K562 (cell line): Measurements from ENCODE around the gene EZH2. TPM values are rescaled to one million over a fixed set of nuclear protein-coding genes. Genes with fewer than 3 reads are reported as not detected.

Source experiments
- CBFA2T2 ChIP-seq: fragments of 450-650 bp; conservative IDR thresholded peaks from 2 replicates; pipeline ENCODE4 v1.6.1; 2017; ENCODE audit warnings: mild to moderate bottlenecking
- CGGBP1 ChIP-seq: fragments of 250-450 bp; sonication (Bioruptor Pico); IDR thresholded peaks from 2 replicates; pipeline ENCODE4 v1.9.0; 2021; ENCODE audit warnings: mild to moderate bottlenecking
- CREM ChIP-seq: IDR thresholded peaks from 2 replicates; pipeline ENCODE4 v1.6.1; 2014; ENCODE audit warnings: antibody characterized with exemption, low read depth
- E4F1 ChIP-seq: fragments of 250-450 bp; sonication (Bioruptor Pico); IDR thresholded peaks from 2 replicates; pipeline ENCODE4 v1.5.0; 2021; ENCODE audit warnings: mild to moderate bottlenecking, borderline replicate concordance
- ERF ChIP-seq: fragments of 450-650 bp; formaldehyde crosslinking; IDR thresholded peaks from 2 replicates; pipeline ENCODE4 v1.4.0; 2020; ENCODE audit warnings: mild to moderate bottlenecking, mixed read lengths
- FUS ChIP-seq: fragments of 200-400 bp; formaldehyde crosslinking; optimal IDR thresholded peaks from 2 replicates; pipeline ENCODE3; 2017; ENCODE audit warnings: low read depth, low read length
- HDAC1 ChIP-seq, 2 experiments: fragments of 450-650 bp; IDR thresholded peaks; 2 replicates each; pipeline ENCODE4 v1.6.1; 2016 to 2017; ENCODE audit warnings: inconsistent platforms in 1 of 2, mild to moderate bottlenecking in 1 of 2, moderate library complexity in 1 of 2
- HINFP ChIP-seq: fragments of 450-650 bp; conservative IDR thresholded peaks from 2 replicates; pipeline ENCODE4 v1.6.1; 2016; ENCODE audit warnings: missing genetic modification characterization, low read depth, mild to moderate bottlenecking, control low read depth, missing compliant biosample characterization
- HMGN3 ChIP-seq: IDR thresholded peaks from 2 replicates; pipeline ENCODE4 v1.6.1; 2011; ENCODE audit warnings: borderline replicate concordance, low read depth, mild to moderate bottlenecking, mixed read lengths, low read length; ENCODE audit not compliant: insufficient read length; ENCODE audit errors: extremely low read depth
- HNRNPL ChIP-seq: fragments of 200-400 bp; formaldehyde crosslinking; IDR thresholded peaks from 2 replicates; pipeline ENCODE4 v1.6.1; 2017; ENCODE audit warnings: low read depth, mild to moderate bottlenecking, low read length
- ID3 ChIP-seq, 2 experiments: fragments of 250-450 bp in 1 of 2; fragments of 450-650 bp in 1 of 2; sonication (Bioruptor Pico) in 1 of 2; IDR thresholded peaks; 2 replicates each; pipeline versions ENCODE4 v1.6.1 to v1.8.0; 2016 to 2021; ENCODE audit warnings: mild to moderate bottlenecking in 2 of 2, moderate library complexity in 2 of 2, missing compliant biosample characterization in 1 of 2, missing genetic modification characterization in 1 of 2
- JUND ChIP-seq, 2 experiments: IDR thresholded peaks; 2 replicates in 1 of 2; 3 replicates in 1 of 2; pipeline ENCODE4 v1.6.1; 2011; ENCODE audit warnings: borderline replicate concordance in 2 of 2, low read depth in 2 of 2, low read length in 2 of 2, improper control_type of control experiment in 1 of 2, missing biosample characterization in 1 of 2, missing genetic modification characterization in 1 of 2, missing genetic modification reagents in 1 of 2
- KAT7 ChIP-seq: sonication (generic); formaldehyde crosslinking; IDR thresholded peaks from 2 replicates; pipeline ENCODE4 v1.8.0; 2022; ENCODE audit warnings: missing genetic modification reagents, mild to moderate bottlenecking, borderline replicate concordance
- MEIS2 ChIP-seq: fragments of 450-650 bp; IDR thresholded peaks from 2 replicates; pipeline ENCODE4 v1.6.1; 2014; ENCODE audit warnings: mild to moderate bottlenecking; ENCODE audit not compliant: partially characterized antibody
- RBFOX2 ChIP-seq: fragments of 200-400 bp; formaldehyde crosslinking; IDR thresholded peaks from 2 replicates; pipeline ENCODE4 v1.6.1; 2017; ENCODE audit warnings: low read depth, mild to moderate bottlenecking, low read length, moderate library complexity
- SRSF9 ChIP-seq: fragments of 200-400 bp; formaldehyde crosslinking; IDR thresholded peaks from 2 replicates; pipeline ENCODE4 v1.6.1; 2017; ENCODE audit warnings: low read depth, low read length, borderline replicate concordance
- TGIF2 ChIP-seq: sonication (generic); formaldehyde crosslinking; IDR thresholded peaks from 2 replicates; pipeline ENCODE4 v1.8.1; 2022; ENCODE audit warnings: mild to moderate bottlenecking, missing genetic modification reagents, moderate library complexity
- U2AF2 ChIP-seq: fragments of 200-400 bp; formaldehyde crosslinking; optimal IDR thresholded peaks from 2 replicates; pipeline ENCODE3; 2017; ENCODE audit warnings: low read depth, mild to moderate bottlenecking, low read length
- ZBED1 ChIP-seq: IDR thresholded peaks from 2 replicates; pipeline ENCODE4 v1.6.1; 2014
- ZBTB2 ChIP-seq: fragments of 450-650 bp; IDR thresholded peaks from 2 replicates; pipeline ENCODE4 v1.6.1; 2016; ENCODE audit warnings: antibody characterized with exemption
- ZNF124 ChIP-seq: sonication (generic); formaldehyde crosslinking; IDR thresholded peaks from 2 replicates; pipeline ENCODE4 v1.8.1; 2022; ENCODE audit warnings: missing genetic modification reagents
- polyA plus RNA-seq, 8 experiments: library from polyadenylated mRNA; depleted of rRNA in 4 of 8; stranded (reverse) in 5 of 8; unstranded in 3 of 8; fragments of >200 nt; fragmentation: Nextera tagmentation in 2 of 8; fragmentation: Illumina TruSeq in 1 of 8; extraction: Ambion mirVana in 2 of 8; extraction: Trizol in 1 of 8; gene quantifications; 2 replicates each; pipeline versions ENCODE4 v1.2.1 to v1.2.3, GENCODE V29; 2011 to 2014; ENCODE audit warnings: inconsistent platforms in 1 of 8, missing spikeins in 1 of 8
- total RNA-seq, 7 experiments: library from RNA; depleted of rRNA in 6 of 7; stranded (reverse); fragments of >200 nt in 6 of 7; fragmentation: Illumina TruSeq in 2 of 7; extraction: Trizol in 2 of 7; gene quantifications; 2 replicates each; pipeline versions ENCODE4 v1.2.1 to v1.2.3, GENCODE V29; 2011 to 2021; ENCODE audit warnings: low replicate concordance in 1 of 7

The EZH2 gene
- total and polyA plus RNA-seq, 9 of the 15 experiments (the other 6 are each of a cell fraction or from before 2014, with no cell fraction given), result 48.7 to 175 (median 98.6) TPM

GRCh38 chr7:148849393-148850098, 34.5 kb downstream of the EZH2 start (continued):
- TF ChIP-seq CBFA2T2 (no peak), SRSF9 (no peak), ZBTB2 (no peak), HNRNPL (no peak), HMGN3 (no peak), ZBED1 (no peak), MEIS2 (peak; percentile 39), ZNF124 (no peak), E4F1 (CRISPR knock-in tag) (no peak), RBFOX2 (no peak), TGIF2 (CRISPR knock-in tag) (0 out of 2 replicates have a peak, but pooled peaks have one; percentile 5), ID3 (CRISPR knock-in tag; IDR thresholded peaks at IDR 0.05) (no peak), ID3 (tag; IDR thresholded peaks at IDR 0.05) (no peak), HINFP (tag) (no peak), KAT7 (CRISPR knock-in tag) (peak; percentile 40; the same call in 1 of the 2 replicates), CGGBP1 (no peak), CREM (no peak), HDAC1 (IDR thresholded peaks at IDR 0.05) (peak in 1 of 2 experiments; percentile 23; a peak in 1 of 4 replicates), U2AF2 (no peak), FUS (no peak), JUND (IDR thresholded peaks at IDR 0.05; ENCODE audit: borderline replicate concordance, low read depth, low read length) (no peak), JUND (tag; IDR thresholded peaks at IDR 0.05; ENCODE audit: borderline replicate concordance, low read depth, low read length) (0 out of 3 replicates have a peak, but pooled peaks have one; percentile 23), ERF (no peak)
